A673 (cell line): Measurements from ENCODE around the gene NT5E. TPM values are rescaled to one million over a fixed set of nuclear protein-coding genes. Genes with fewer than 3 reads are reported as not detected.

Experiments
- BruUV-seq: library from RNA; stranded (reverse); fragments of 400-500 nt; replicated peaks from 2 replicates; lab custom pipeline; 2021; lab: Mats Ljungman, UMichigan
- CTCF ChIA-PET: fragments of 300-600 bp; sonication (Branson Sonifier 250); formaldehyde crosslinking; loops from one replicate; lab custom pipeline; 2022; ENCODE audit warnings: antibody characterized with exemption; lab: Charles Lee
- POLR2A ChIA-PET: fragments of 300-600 bp; sonication (Branson Sonifier 250); formaldehyde crosslinking; loops from one replicate; lab custom pipeline; 2022; ENCODE audit warnings: antibody characterized with exemption; ENCODE audit not compliant: low non-redundant PET; lab: Charles Lee
- DNase-seq: peaks from one replicate; pipeline ENCODE4 v3.0.0-alpha.2; 2015; ENCODE audit warnings: low spot score
- H3K27ac ChIP-seq: fragments of 200-600 bp; sonication (generic); 2 replicates; pipeline ENCODE4 v1.5.1; 2016; ENCODE audit warnings: mixed run types, low read depth, mild to moderate bottlenecking, mixed read lengths, antibody characterized with exemption, low read length; ENCODE audit not compliant: poor library complexity, severe bottlenecking
- H3K27me3 ChIP-seq: fragments of 200-600 bp; sonication (generic); replicated peaks from 2 replicates; pipeline ENCODE4 v1.6.1; 2017; ENCODE audit warnings: mixed run types, low read depth, mild to moderate bottlenecking, mixed read lengths, antibody characterized with exemption, low read length; ENCODE audit not compliant: insufficient read depth, poor library complexity
- H3K36me3 ChIP-seq: fragments of 200-600 bp; sonication (generic); 2 replicates; pipeline ENCODE4 v1.6.1; 2016; ENCODE audit warnings: mixed run types, mild to moderate bottlenecking, mixed read lengths, antibody characterized with exemption, low read length; ENCODE audit not compliant: insufficient read depth, poor library complexity, severe bottlenecking
- H3K4me1 ChIP-seq: fragments of 200-600 bp; sonication (generic); 2 replicates; pipeline ENCODE4 v1.6.1; 2017; ENCODE audit warnings: mixed run types, mild to moderate bottlenecking, mixed read lengths, antibody characterized with exemption, low read length; ENCODE audit not compliant: insufficient read depth, poor library complexity, severe bottlenecking
- H3K4me3 ChIP-seq: fragments of 200-600 bp; sonication (generic); 2 replicates; pipeline ENCODE4 v1.5.1; 2016; ENCODE audit warnings: low read depth, mixed run types, mild to moderate bottlenecking, mixed read lengths, low read length; ENCODE audit not compliant: poor library complexity, severe bottlenecking
- H3K9me3 ChIP-seq: fragments of 200-600 bp; sonication (generic); 2 replicates; pipeline ENCODE4 v1.6.1; 2016; ENCODE audit warnings: mixed run types, low read depth, mild to moderate bottlenecking, mixed read lengths, antibody characterized with exemption, low read length; ENCODE audit not compliant: poor library complexity, severe bottlenecking
- CTCF ChIP-seq: fragments of 300-800, 200-600 bp; sonication (generic); conservative IDR thresholded peaks from 2 replicates; pipeline ENCODE4 v1.5.1; 2017; ENCODE audit warnings: low read depth, mild to moderate bottlenecking, antibody characterized with exemption, low read length, moderate library complexity, mixed read lengths
- EZH2 ChIP-seq: fragments of 200-600 bp; sonication (generic); IDR thresholded peaks from 2 replicates; pipeline ENCODE4 v1.6.1; 2017; ENCODE audit warnings: borderline replicate concordance, low read depth, mild to moderate bottlenecking, mixed read lengths, antibody characterized with exemption, low read length; ENCODE audit not compliant: poor library complexity, severe bottlenecking
- intact Hi-C: fragments of 100-400 bp; cut with micrococcal nuclease; formaldehyde crosslinking; loops from one replicate; pipeline ENCODE4 v1.10.0; 2022; ENCODE audit not compliant: unreplicated experiment
- total RNA-seq: library from RNA; stranded (reverse); gene quantifications from 2 replicates; pipeline ENCODE4 v1.2.3, GENCODE V29; 2021

Gene NT5E
- total RNA-seq, 1 experiment from 2014 or later: 32.7 TPM

- Histone ChIP-seq H3K9me3 (peaks cover 5% of the 10 kb centered on the region), H3K36me3 (no peaks in the 10 kb centered on the region), H3K27me3 (no peaks in the 10 kb centered on the region), H3K27ac (no peak overlapping the region), H3K4me3 (no peak overlapping the region), H3K4me1 (no peaks in the 10 kb centered on the region)
- ChIA-PET POLR2A (no interaction called here), CTCF (no interaction called here)
- intact Hi-C loops: no loop called here
- TF ChIP-seq CTCF (no peak), EZH2 (no peak)
- no TSS peak for BruUV-seq
- DNase-seq: no peak
These were observed 23.9 kb upstream of the NT5E start for GRCh38 chr6:85425997-85426396.

DNA sequence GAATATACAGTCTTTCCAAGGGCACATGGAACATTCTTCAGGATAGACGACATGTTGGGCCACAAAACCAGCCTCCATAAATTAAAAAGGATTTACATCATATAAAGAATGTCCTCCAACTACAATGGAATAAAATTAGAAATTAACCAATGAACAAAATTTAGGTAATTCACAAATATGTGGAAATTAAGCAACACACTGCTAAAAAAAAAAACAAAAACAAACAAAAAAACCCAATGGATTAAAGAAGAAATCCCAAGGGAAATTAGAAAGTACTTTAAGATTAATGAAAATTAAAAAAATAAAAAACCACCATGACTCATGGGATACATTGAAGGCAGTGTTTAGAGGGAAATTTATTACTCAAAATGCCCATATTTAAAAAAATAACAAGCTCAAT is 21.4 kb upstream of the NT5E start:
- Histone ChIP-seq H3K4me1 (no peaks in the 10 kb centered on the region), H3K27ac (no peak overlapping the region), H3K36me3 (no peaks in the 10 kb centered on the region), H3K27me3 (no peaks in the 10 kb centered on the region), H3K9me3 (peaks cover 5% of the 10 kb centered on the region), H3K4me3 (no peak overlapping the region)
- TF ChIP-seq EZH2: no peak
- TF ChIP-seq CTCF: no peak
- intact Hi-C loops: no loop called here
- no TSS peak for BruUV-seq
- DNase-seq: no peak
- ChIA-PET POLR2A (no interaction called here), CTCF (no interaction called here)

GRCh38 chr6:85429346-85429745 is 20.5 kb upstream of the NT5E start:
- no peak for TF ChIP-seq CTCF
- no peak for TF ChIP-seq EZH2
- ChIA-PET POLR2A (no interaction called here), CTCF (no interaction called here)
- no TSS peak for BruUV-seq
- no peaks in the 10 kb centered on the region for H3K36me3 ChIP-seq
- H3K27ac ChIP-seq: no peak overlapping the region
- intact Hi-C loops: no loop called here
- no peaks in the 10 kb centered on the region for H3K4me1 ChIP-seq
- H3K4me3 ChIP-seq: no peak overlapping the region
- DNase-seq: no peak
- no peaks in the 10 kb centered on the region for H3K27me3 ChIP-seq
- H3K9me3 ChIP-seq: peaks cover 5% of the 10 kb centered on the region
